ENCODE measurements around the gene IFITM1. TPM values are rescaled to one million over a fixed set of nuclear protein-coding genes. Genes with fewer than 3 reads are reported as not detected.

Gene IFITM1
- total and polyA plus RNA-seq, 2 of the 13 experiments (the other 11 are each of a cell fraction or from before 2014, with no cell fraction given): 0.38 to 11.1 TPM

GRCh38 chr11:355581-356458 is 42.0 kb downstream of the IFITM1 start (continued):
- 0 out of 2 replicates have a peak, but pooled peaks have one; percentile 33 for TF ChIP-seq ZBTB34 (CRISPR knock-in tag; IDR thresholded peaks at IDR 0.05)
- TF ChIP-seq CHCHD3 (CRISPR knock-in tag; IDR thresholded peaks at IDR 0.05): no peak
- TF ChIP-seq EZH2 (conservative IDR thresholded peaks at IDR 0.05; ENCODE audit: low read depth, low read length): no peak
- peak; percentile 92 for TF ChIP-seq RBM22 (optimal IDR thresholded peaks at IDR 0.05; ENCODE audit: low read length)
- peak; percentile 77; the same call in 1 of the 2 replicates for TF ChIP-seq CCDC6 (CRISPR knock-in tag; IDR thresholded peaks at IDR 0.05)
- peak; percentile 74 for TF ChIP-seq ZFY (CRISPR knock-in tag; IDR thresholded peaks at IDR 0.05)
- peak; percentile 72; the same call in 1 of the 2 replicates for TF ChIP-seq ZNF510 (CRISPR knock-in tag; IDR thresholded peaks at IDR 0.05; ENCODE audit: low read depth)
- peak; percentile 88 for TF ChIP-seq BCL3 (CRISPR knock-in tag; IDR thresholded peaks at IDR 0.05)
- TF ChIP-seq CREB1 (IDR thresholded peaks at IDR 0.05): peak; percentile 50; the same call in 1 of the 2 replicates
- TF ChIP-seq CREB1 (CRISPR knock-in tag; IDR thresholded peaks at IDR 0.05): peak; percentile 76; the same call in 1 of the 2 replicates
- peak; percentile 67; the same call in 1 of the 2 replicates for TF ChIP-seq HIC2 (CRISPR knock-in tag; IDR thresholded peaks at IDR 0.05; ENCODE audit: low read depth)
- TF ChIP-seq HNRNPUL1 (IDR thresholded peaks at IDR 0.05; ENCODE audit: low read depth, low read length): peak; percentile 67; the same call in 1 of the 2 replicates
- no peak for TF ChIP-seq PHF20 (CRISPR knock-in tag; IDR thresholded peaks at IDR 0.05)
- TF ChIP-seq ZSCAN25 (CRISPR knock-in tag; IDR thresholded peaks at IDR 0.05): no peak
- no peak for TF ChIP-seq ZFP36L1 (CRISPR knock-in tag; IDR thresholded peaks at IDR 0.05)
- peak; percentile 63; the same call in 1 of the 2 replicates for TF ChIP-seq KLF6 (CRISPR knock-in tag; IDR thresholded peaks at IDR 0.05)
- TF ChIP-seq KDM6A (CRISPR knock-in tag; IDR thresholded peaks at IDR 0.05; ENCODE audit: low read depth): peak; percentile 7; the same call in 1 of the 2 replicates
- TF ChIP-seq ZNF556 (CRISPR knock-in tag; IDR thresholded peaks at IDR 0.05; ENCODE audit: borderline replicate concordance): 0 out of 2 replicates have a peak, but pooled peaks have one; percentile 54
- TF ChIP-seq CSRNP1 (CRISPR knock-in tag; IDR thresholded peaks at IDR 0.05): no peak
- TF ChIP-seq ZNF614 (CRISPR knock-in tag; IDR thresholded peaks at IDR 0.05; ENCODE audit: borderline replicate concordance): peak; percentile 46; the same call in 1 of the 2 replicates
- TF ChIP-seq RFXANK (CRISPR knock-in tag; IDR thresholded peaks at IDR 0.05): no peak
- TF ChIP-seq SUZ12 (IDR thresholded peaks at IDR 0.05; ENCODE audit: low read depth, low read length): no peak
- no peak; the same call in 1 of the 2 replicates for TF ChIP-seq ZIK1 (CRISPR knock-in tag; IDR thresholded peaks at IDR 0.05; ENCODE audit: borderline replicate concordance, low read depth)
- no peak for TF ChIP-seq XBP1 (CRISPR knock-in tag; IDR thresholded peaks at IDR 0.05)
- peak; percentile 84 for TF ChIP-seq MED1 (CRISPR knock-in tag; IDR thresholded peaks at IDR 0.05)
